HG03175 (cell line): ENCODE data around the gene JAG2.

Source experiments
- ATAC-seq: cut with Tn5 transposase; IDR thresholded peaks from one replicate; pipeline ENCODE4 v1.9.1; 2021; ENCODE audit warnings: mild to moderate bottlenecking, moderate library complexity; ENCODE audit not compliant: unreplicated experiment

JAG2 gene

DNA sequence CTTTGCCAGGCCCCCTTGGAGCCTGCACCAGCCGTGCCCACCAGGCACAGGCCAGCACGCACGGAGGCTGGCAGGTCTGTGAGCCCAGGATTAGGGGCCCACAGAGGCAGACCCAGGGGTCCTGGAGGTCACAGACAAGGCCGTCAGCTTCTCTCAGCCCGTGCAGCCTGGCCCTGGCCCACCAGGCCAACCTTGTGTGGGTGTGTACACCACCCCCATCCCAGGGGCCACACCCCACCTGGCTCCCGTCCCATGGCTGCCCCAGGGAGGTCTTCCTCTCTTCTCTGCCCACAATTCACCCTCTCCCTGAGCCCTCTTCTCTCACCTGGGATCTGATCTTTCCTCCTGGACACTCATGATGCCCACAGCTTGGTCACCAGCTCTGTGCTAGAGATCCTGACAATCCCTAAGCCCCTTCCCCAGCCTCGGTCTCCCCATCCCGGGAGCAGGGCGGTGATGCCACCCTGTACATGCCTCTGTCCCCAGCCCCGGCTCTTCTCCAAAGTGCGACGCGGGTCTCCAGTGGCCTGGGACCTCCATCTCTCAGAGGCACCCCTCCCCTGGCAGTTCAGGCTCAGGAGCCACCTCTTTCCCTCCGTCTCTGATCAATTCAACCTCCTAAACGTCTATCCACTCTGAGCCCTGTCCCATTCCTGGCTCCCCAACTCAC lies 72.2 kb downstream of the JAG2 start:
- ATAC-seq, result no peak

DNA sequence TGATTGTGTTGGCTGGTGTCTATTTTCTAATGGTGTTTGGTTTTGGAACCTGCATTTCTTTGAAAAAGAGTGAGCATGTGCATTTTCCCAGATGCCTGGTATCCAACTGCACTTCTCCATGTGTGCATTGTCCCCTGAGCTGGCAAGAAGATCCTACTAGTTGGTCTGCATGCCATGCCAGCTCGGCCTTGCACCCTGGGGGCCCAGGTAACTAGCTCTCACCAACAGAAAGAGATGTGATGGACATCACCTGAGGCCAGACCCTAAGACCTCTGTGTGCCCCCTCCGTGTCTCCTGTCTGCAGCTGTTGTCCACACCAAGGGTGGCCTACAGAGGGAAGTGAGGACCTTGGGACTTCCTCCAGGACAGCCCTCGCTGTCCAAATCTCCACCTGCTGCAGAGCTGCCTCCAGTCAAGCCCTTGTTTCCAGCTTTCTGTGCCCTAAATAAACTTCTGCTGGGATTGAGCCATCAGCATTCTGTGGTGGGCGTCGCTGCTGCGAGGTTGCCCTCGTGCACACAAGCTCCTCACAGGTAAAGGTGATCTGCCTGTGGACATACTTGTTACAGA lies 73.3 kb downstream of the JAG2 start:
- ATAC-seq, result no peak

DNA sequence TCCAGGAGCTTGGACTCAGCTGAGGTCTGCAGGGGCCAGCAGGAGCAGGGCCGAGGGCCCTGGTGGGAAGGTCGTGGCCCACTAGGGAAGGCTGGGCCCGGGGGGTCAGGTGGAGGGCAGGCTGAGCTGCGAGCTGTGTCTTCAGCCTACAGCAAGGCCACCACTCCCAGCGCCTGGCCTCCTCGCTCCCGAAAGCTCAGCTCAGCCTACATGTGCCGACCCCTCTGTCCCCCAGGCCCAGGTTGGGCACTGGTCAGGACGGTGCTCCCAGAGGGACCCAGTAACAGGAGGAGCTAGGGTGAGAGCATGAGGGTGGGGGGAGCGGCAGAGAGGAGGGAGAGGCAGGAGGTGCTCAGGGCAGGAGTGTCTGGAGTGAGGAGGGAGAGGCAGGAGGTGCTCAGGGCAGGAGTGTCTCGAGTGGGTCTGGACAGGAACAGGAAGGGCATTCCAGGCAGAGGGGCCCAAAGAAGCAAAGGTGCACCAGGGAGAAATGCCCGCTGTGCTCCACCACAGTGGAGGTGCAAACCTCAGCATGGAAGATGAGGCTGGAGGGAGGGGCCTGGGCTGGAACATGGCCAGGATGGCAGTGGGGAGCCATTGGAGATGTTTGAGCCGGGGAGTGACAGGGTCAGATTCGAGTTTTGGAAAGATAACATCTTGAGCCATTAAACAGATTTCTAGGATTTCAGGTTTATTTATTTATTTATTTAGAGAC lies 74.2 kb downstream of the JAG2 start:
- ATAC-seq, result no peak

DNA sequence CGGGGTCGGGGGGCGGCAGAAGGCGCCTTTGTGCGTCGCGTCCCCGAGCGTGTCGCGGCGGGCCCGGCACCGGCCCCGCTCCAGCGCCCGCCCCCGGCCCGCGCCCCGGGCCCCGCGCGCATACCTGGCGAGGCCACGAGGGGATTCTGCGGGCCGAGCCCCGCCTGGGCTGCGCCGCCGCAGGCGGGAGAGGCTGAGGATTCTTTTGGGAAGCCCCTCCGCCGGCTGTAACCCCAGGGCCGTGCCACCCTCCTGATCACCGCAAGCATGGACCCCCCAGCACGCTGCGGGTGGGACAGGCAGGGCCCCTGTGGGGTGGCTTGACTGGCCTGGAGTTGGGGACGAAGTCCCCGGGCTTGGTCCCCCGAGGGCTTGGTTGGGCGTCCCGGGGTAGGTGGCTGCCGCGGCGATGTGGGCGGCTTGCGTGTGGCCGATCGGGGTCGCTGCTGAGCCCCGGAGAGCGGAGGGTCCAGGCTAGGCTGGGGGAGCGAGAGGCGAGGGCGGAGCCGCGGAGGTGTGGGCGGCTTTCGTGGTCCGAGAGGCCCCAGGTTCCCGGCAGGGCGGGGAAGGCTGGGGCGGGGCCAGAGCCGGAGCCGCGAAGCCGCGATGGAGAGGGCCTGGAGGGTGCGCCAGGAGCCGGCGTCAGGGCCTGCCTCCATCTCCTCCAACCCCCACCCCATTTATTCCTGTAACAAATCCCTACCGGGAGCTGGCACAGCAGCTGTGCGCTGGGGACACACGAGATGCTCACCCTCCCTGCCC lies 75.0 kb downstream of the JAG2 start:
- ATAC-seq, result no peak

DNA sequence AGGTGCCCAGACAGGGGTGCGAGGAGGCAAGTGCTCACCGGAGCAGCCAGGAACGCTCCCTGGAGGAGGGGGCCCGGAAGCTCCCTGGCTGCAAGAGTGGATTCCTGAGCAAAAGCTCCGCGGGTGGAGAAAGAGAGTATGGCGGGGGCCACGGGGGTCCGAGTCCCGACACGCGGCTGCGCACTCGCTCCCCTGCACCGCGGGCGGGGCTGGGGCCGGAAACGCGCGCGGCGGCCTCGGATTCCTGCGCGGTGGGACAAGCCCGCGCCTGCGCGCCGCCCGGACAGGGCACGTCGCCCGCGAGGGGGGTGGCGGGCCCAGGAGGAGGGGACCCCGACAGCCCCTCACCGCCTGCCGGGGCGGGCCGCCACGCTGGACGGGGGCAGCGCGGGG lies 75.5 kb downstream of the JAG2 start:
- ATAC-seq, result no peak

DNA sequence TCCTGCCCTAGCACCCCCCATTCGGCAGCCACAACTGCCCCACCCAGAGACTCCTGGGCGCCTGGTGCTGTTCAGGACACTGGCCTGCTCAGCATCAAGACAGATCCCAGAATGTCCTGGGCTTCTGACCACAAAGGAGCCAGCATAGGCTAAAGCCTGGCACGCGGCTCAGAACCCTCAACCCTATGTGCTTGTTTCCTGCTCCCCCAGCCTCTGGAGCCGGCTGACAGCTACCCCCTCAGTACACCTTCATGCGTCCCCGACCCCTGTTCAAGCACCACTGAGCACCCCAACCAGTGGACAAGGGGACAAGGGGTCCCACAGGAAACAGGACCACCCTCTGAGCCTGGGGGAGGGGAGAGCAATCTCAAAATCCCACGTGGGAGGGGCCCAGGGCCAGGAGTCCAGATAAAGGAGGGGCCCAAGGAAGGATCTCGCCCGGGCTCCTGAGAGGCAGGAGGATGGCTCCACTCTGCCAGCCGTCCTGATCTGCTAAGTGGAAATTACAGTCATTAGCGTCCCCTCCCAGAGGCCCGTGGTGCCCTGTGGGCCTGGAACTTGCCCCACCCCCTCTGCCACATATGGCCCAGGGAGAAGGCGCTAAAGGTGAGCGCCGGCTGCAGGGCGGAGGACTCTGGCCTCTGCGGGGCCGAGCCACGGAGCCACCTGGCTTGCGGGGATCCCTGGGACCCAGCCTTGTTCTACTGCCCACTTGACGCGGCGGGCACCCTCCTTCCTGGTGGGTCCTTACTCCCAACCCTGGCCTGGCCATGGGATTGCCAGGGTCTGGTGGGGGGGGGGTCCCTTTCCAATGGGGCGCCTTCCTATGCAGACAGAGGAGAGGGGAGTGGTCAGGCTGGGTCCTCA lies 76.2 kb downstream of the JAG2 start:
- ATAC-seq, result no peak

DNA sequence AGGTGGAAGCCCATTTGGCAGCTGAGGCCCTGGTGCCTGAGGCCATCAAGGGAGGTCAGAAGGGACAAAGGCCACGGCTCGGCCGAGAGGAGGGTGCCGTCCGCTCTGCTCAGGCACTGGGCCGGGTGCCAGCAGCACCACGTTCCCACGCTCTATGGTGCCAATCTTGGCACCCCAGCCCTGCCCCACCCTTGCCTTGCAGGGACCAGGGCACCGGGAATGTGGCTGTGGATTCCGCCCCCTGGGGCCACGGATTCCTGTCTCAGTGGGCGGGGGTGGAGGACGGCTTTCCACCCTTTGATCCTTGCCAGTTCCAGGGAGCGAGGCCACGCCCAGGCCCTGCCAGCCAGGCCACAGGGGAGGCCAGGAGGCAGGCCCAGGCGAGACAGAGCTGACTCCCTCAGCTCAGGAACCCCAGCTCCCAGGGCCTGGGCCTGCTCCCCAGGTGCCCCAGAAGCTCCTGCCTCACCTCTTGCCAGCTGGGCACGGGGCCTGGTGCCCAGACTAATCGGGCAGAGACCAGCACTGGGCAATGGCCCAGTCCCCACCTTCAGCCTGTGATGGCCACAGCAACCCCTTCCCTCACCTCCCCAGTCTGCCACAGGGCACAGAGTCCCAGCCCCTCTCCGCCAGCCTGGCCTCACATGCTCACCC lies 76.9 kb downstream of the JAG2 start:
- ATAC-seq, result no peak

DNA sequence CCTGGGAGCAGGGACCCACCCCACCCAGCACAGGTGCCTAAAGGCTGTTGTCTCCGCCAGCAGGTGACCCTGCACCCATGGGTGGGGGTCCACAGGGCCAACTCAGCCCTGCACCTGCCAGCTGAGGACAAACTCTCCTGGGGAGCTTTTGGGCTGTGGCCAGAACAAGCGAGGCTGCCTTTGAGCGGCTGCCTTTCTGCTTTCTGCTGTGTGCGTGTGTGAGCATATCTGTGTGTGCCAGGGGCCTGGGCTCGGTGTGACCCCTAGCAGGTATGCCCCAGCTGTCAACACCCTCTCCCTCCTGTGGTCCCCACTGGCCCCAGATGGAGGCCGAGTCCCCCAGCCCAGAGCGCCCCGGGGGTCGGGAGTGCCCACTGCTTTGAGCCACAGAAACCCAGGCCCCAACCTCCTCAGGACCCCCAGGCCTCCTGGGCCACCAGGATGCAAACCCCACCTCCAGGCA lies 77.5 kb downstream of the JAG2 start:
- no peak for ATAC-seq
